OCI-LY1 (cell line): ENCODE data around the gene ZYX.

Source experiments
- CTCF ChIP-seq: fragments of 200-600 bp; sonication (generic), shearing (Covaris generic); IDR thresholded peaks from 2 replicates; pipeline ENCODE4 v1.5.1; 2017; ENCODE audit warnings: mild to moderate bottlenecking, antibody characterized with exemption, low read length, moderate library complexity, mixed read lengths
- EZH2 ChIP-seq: fragments of 200-600 bp; sonication (generic), shearing (Covaris generic); IDR thresholded peaks from 2 replicates; pipeline ENCODE4 v1.8.0; 2017; ENCODE audit warnings: borderline replicate concordance, mixed run types, mild to moderate bottlenecking, antibody characterized with exemption, low read length, moderate library complexity, mixed read lengths

- TF ChIP-seq CTCF, result no peak
- TF ChIP-seq EZH2, result no peak
Measured at GRCh38 chr7:143360788-143361551, 20.2 kb upstream of the ZYX start.
